ENCODE results near the gene TMEM45A.
"Not testable (repeated sequence)": the region's sequence is repeated elsewhere in the genome, so short reads cannot be mapped to it uniquely, and the experiment has no call there.

TMEM45A gene

GRCh38 chr3:100535610-100535943 lies 43.2 kb downstream of the TMEM45A start:
- DNase-seq (ENCODE audit: low spot score): no peak

DNA sequence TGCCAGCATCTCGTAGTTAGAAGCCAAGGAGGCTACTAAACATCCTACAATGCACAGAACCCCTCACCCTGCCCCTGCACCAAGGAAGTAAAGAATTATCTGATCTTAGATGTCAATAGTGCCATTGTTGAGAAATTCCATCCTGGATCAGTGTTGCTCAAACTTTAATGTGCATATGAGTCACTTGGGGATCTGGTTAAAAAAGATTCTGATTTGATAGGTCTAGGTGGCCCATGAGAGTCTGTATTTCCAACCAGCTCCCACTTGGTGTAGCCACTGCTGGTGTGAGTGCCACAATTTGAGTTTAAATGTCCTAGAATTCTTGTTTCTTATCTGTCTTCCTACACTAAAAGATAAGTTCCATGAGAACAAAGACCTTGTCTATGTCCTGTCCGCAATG lies 43.7 kb downstream of the TMEM45A start:
- DNase-seq (ENCODE audit: low spot score): no peak

DNA sequence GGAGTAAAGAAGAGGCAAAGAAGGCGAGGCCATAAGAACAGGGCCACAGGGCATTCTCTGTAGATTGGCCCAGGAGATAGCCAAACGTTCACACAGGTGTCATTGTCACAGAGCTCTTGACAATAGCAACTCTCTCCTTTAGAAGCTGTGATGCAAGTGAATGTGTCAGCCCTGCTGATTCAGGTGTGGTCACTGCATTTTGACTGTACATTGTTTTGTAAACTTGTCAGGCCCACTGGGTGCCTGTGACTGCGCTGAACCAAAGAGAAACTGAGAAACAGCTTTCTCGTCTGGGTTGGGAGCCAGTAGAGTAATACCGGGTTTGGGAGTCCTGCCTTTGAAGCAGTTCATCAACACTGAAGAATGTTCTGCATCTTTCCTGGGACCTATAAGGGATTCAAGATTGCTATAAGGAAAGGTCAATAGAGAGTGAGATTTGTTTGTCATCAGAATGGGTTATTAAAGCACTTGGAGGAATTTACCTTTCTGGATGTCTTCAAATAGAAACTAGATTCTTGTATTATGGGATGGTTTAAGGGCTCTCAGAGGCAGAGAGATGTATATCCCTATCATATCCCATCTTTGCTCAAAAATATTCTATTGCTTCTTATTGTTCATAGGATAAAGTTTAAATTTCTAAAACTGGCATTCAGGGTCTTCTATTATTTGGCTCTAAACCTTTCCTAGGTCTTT lies 45.4 kb downstream of the TMEM45A start:
- no peak for DNase-seq (ENCODE audit: low spot score)

GRCh38 chr3:100538339-100538706 lies 45.9 kb downstream of the TMEM45A start:
- DNase-seq (ENCODE audit: low spot score): no peak

- DNase-seq (ENCODE audit: low spot score): no peak
Observed at GRCh38 chr3:100540791-100541334, 48.4 kb downstream of the TMEM45A start.

DNA sequence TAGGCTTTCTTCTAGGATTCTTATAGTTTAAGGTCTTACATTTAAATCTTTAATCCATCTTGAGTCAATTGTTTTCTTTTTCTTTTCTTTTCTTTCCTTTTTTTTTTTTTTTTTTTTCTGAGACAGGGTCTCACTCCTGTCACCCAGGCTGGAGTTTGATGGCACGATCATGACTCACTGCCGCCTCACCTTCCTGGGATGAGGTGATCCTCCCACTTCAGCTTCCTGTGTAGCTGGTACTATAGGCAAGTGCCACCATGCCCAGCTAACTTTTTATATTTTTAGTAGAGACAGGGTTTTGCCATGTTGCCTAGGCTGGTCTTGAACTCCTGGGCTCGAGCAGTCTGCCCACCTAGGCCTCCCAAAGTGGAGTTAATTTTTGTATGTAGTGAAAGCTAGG lies 49.0 kb downstream of the TMEM45A start:
- DNase-seq (ENCODE audit: low spot score): not testable (repeated sequence)

DNA sequence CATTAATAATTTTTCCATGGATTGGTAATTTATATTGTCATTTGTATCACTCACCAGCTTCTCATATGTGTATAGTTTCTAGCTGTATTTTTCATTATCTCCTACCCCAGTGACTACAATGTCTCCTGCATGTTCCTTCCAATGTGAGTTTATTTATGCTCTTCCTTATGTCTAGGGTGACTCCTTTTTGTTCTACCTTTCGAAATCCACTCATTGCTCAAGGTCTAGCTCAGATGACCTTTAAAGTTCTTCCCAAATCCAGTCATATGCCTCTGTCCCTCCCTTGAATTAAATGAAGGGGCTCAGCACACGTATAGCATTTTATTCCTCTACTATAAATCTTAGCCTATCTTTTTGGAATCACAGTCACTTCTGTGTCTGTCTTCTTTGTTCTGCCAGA lies 53.0 kb downstream of the TMEM45A start:
- DNase-seq (ENCODE audit: low spot score): no peak

DNA sequence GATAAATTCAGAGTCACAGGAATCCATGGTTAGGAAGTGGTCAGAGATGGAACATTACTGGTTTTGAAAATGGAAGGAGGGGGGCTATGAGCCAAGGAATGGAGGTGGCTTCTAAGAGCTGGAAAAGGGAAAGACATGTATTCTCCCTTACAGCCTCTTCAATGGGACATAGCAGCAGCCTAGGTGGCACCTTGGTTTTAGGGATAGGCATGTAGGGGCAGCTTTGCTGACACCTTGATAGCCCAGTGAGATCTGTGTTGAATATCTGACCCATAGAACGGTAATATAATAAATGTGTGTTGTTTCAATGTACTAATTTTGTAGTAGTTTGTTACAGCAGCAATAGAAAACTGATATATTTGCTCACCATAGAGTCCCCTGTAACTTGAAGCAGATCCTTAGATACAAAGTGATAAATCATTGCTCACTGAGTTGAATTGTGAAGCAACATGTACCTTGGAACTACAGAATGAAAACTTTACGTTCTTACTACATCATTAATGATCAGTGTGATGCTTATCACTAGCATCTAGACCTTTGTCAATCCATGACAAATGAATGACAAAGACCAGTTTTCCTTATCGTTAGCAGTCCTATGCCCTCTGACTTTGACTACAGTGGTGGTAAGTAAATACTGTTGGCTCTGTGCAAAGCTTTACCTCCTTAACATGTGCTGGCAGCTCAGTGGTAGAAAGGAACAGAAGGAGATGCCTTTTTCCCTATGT lies 53.8 kb downstream of the TMEM45A start:
- DNase-seq (ENCODE audit: low spot score): no peak

DNA sequence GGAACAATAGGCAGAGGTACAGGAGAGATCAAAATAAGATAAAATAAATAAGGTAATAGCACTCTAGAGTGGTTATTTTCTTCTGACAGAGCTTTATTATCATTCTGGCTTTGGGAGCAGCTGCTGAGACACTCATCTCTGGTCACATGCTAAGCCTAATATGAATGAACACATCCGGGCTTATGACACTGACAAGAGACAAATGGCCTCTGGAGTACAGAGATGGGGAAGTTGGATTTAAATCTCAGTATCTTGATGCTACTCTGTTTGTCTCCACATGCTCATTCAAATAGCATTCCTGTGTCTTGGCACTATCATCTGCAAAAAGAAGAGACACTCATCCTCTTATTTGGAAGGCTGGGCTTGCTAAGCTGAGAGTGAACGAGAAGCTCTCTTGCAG lies 55.6 kb downstream of the TMEM45A start:
- no peak for DNase-seq (ENCODE audit: low spot score)

- no peak for DNase-seq (ENCODE audit: low spot score)
Observed at GRCh38 chr3:100553618-100554372, 61.4 kb downstream of the TMEM45A start.

- DNase-seq (ENCODE audit: low spot score): no peak
Observed at GRCh38 chr3:100554373-100554676, 61.9 kb downstream of the TMEM45A start.

DNA sequence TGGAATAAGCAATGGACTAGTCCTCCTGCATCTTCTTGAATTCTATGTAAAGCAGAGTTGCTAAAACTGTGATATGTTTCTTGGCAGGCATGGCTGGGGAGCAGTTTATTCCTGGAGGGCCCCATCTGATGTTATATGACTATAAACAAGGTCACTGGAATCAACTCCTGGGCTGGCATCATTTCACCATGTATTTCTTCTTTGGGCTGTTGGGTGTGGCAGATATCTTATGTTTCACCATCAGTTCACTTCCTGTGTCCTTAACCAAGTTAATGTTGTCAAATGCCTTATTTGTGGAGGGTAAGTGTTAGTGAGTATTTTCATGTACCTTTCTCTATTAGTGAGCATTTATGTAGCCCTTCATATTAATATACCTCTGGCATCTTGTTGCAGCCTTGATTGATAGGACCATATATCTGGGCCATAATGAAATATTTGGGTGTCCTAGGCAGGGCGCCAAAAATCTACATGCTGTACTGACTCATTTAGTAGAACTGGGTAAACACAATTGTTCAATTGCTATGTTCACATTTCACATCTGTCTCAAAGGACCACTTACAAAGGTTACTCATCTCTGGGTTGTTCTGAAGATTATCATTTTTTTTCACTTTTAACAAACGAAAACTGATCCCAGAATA lies 64.4 kb downstream of the TMEM45A start:
- DNase-seq (ENCODE audit: low spot score): no peak

DNA sequence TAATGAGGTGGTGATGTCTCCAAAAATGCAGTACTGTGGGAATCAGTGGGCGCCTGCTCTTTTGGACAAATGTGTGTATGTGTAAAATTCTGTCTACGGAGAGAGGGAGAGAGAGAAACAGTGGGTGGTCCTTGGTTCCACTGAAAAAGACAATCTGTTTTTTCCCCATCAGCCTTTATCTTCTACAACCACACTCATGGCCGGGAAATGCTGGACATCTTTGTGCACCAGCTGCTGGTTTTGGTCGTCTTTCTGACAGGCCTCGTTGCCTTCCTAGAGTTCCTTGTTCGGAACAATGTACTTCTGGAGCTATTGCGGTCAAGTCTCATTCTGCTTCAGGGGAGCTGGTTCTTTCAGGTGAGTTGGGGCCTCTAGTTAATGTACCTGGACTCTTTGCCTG lies 65.8 kb downstream of the TMEM45A start:
- DNase-seq (ENCODE audit: low spot score): no peak

DNA sequence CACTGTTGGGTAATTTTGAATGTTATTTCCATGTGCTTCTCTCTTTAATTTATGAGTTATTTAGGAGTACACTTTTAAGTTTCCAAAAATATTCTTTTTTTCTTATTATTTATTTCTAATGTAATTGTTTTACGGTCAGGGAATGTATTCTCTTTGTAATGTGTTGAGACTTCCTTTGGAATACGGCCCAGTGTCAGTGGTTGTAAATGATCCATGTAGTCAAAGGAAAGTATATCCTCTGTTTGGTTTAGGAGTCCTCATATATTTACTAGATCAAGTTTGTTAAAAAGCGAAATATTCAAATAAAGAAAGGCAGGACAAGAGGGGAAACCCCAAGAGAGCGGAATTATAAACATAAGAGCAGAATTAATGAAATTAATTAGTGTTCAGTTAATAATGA lies 68.0 kb downstream of the TMEM45A start:
- DNase-seq (ENCODE audit: low spot score): no peak

DNA sequence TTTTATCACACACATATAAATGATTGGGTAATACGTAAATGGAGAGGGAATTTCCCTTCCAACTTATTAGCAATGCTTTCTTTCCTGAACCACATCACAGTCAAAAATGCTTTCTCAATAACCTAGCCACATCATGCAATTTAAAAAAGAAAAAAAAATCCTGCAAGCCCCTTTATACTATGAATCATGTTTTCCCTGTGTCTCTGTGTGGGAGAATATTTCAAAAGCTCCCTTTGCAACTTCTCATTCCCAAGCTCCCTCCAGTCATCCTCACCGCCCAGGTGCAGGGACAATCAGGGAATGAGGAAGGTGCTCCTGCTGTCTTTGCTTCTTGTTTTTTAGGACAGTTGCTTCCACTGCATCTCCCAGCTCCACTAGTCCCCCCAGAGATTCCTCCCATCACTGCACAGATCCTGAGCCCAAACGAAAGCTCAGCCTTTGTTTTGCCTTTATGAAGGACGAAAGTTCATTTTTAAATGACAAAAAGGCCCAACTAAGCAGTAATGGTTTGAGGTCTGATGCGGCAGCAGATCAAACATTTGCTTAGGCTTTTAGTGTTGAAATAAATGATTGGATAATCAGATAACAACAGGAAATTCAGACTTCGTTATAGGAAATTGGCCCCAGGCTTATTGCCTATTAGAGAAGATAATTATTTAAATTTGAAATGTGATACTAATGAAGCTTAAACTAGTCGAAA lies 69.2 kb downstream of the TMEM45A start:
- no peak for DNase-seq (ENCODE audit: low spot score)

GRCh38 chr3:100562224-100562857 lies 69.9 kb downstream of the TMEM45A start:
- no peak for DNase-seq (ENCODE audit: low spot score)

DNA sequence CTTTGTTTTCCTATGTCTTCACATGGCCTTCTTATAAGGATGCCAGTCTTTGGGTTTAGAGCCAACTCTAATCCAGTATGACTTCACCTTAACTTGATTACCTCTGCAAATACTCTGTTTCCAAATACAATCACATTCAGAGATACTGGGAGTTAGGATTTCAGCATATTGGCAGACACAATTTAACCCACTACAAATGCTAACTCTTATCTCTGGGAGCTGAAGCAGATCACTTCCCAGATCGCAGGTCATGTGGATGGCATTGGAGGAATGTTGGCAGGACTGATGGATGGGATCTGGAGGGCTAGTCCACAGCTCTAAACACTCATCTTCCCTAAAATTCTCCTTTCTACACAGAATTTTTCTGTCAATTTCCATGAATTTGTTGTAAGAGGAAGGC lies 70.8 kb downstream of the TMEM45A start:
- no peak for DNase-seq (ENCODE audit: low spot score)

DNA sequence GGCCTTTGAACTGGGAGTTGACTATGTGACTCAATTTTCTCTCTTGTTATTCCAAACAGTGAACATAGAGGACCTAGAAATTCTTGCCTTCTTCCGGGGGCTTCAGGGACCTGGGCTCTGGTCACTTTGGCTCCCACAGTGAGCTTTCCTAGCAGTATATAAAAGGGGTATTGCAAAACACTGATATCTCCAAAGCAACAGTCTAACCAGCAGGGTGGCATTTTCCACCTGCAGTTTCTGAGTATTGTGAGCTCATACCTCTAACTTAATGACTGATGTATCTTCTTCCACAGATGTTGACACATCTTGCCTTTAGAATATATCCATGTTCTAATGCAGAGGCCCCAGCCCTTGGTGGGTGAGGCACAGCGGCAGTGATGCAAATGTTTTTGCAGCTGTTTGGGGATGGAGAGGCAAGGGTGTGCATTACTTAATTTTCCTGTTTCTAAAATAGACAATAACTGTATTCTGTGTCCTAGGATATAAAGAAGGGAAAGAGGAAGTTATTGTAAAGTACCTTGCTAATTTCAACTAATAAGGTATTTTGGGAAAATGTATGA lies 71.3 kb downstream of the TMEM45A start:
- no peak for DNase-seq (ENCODE audit: low spot score)

GRCh38 chr3:100570811-100571210 lies 78.4 kb downstream of the TMEM45A start:
- no peak for DNase-seq (ENCODE audit: low spot score)

DNA sequence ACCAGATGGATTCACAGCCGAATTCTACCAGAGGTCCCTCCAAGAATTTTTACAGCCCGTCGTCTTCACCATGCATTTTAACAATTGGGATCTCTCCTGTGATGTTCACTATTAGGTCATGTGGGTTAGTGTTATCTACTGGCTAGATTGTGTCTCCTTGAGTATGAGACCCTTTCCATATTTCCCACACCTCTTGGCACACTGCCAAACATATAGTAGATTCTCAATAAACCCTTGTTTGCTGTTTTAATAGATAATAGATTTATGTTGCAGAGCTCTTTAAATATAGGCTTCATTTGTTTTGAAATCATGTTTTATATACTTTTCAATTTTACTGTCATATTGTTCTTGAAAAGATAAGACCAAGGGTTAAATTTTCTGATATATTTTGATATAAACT lies 82.1 kb downstream of the TMEM45A start:
- no peak for DNase-seq (ENCODE audit: low spot score)

- DNase-seq (ENCODE audit: low spot score): no peak
Observed at GRCh38 chr3:100575704-100576103, 83.3 kb downstream of the TMEM45A start.
